Activated T-helper 2 cell treated with anti-CD3 and anti-CD28 coated beads, Interferon-gamma antibody, Interleukin-2, Interleukin-4, amounts not matched to agents 10 μg/mL and 5 μg/mL and 100 μg/mL, durations not matched to agents 14 hours and 24 hours and 36 hours (primary cell): ENCODE data around the gene RGCC. TPM values are rescaled to one million over a fixed set of nuclear protein-coding genes. Genes with fewer than 3 reads are reported as not detected.
"Not testable (repeated sequence)": the region's sequence is repeated elsewhere in the genome, so short reads cannot be mapped to it uniquely, and the experiment has no call there.

Experiments
- DNase-seq: peaks from one replicate; pipeline ENCODE4 v3.0.0; 2021; ENCODE audit warnings: low spot score
- H3K27ac Mint-ChIP-seq: one replicate; pipeline ENCODE4 v1.8.0; 2021; ENCODE audit warnings: mixed read lengths
- H3K27me3 Mint-ChIP-seq: one replicate; pipeline ENCODE4 v1.8.0; 2021; ENCODE audit warnings: low read depth, mixed read lengths
- H3K36me3 Mint-ChIP-seq: one replicate; pipeline ENCODE4 v1.8.0; 2021; ENCODE audit warnings: low read depth, mixed read lengths
- H3K4me1 Mint-ChIP-seq: one replicate; pipeline ENCODE4 v1.8.0; 2021; ENCODE audit warnings: low read depth, mixed read lengths
- H3K4me3 Mint-ChIP-seq: one replicate; pipeline ENCODE4 v1.8.0; 2021; ENCODE audit warnings: low read depth, mild to moderate bottlenecking, moderate library complexity, mixed read lengths
- H3K9me3 Mint-ChIP-seq: one replicate; pipeline ENCODE4 v1.8.0; 2021; ENCODE audit warnings: mixed read lengths
- intact Hi-C: fragments of 100-400 bp; cut with micrococcal nuclease; formaldehyde crosslinking; loops from one replicate; pipeline ENCODE4 v1.15.1; 2023
- total RNA-seq: library from RNA; stranded (reverse); gene quantifications from 2 replicates; pipeline ENCODE4 v1.2.3, GENCODE V29; 2022

Gene RGCC
- total RNA-seq, 1 donor from 2014 or later, result 79.3 TPM

- H3K4me1 Mint-ChIP-seq, H3K4me3 Mint-ChIP-seq, H3K27me3 Mint-ChIP-seq, intact Hi-C loops, H3K27ac Mint-ChIP-seq, H3K9me3 Mint-ChIP-seq, DNase-seq, H3K36me3 Mint-ChIP-seq: not testable (repeated sequence)
These were observed 35.4 kb upstream of the RGCC start for GRCh38 chr13:41421983-41422382.

GRCh38 chr13:41423259-41423658, 34.1 kb upstream of the RGCC start:
- H3K4me3 Mint-ChIP-seq, H3K27ac Mint-ChIP-seq, DNase-seq, H3K27me3 Mint-ChIP-seq, H3K36me3 Mint-ChIP-seq, H3K9me3 Mint-ChIP-seq, H3K4me1 Mint-ChIP-seq, intact Hi-C loops: not testable (repeated sequence)

DNA sequence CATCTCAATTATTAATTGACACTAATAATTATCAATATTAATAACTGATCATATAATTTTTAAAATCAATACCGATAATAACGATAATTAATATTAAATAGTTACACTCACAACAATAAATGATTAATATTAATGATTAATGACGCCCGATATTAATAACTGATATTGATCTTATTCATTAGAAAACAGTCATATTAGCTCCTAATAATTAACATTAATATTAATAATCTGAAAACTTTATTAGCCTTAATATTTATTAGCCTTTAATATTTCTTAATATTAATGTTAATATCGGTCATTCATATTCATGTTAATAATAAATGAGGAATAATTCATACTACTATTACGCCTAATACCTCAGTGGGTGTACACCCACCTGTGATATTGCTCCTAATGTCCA, 32.7 kb upstream of the RGCC start:
- intact Hi-C loops, H3K4me1 Mint-ChIP-seq: not testable (repeated sequence)

DNA sequence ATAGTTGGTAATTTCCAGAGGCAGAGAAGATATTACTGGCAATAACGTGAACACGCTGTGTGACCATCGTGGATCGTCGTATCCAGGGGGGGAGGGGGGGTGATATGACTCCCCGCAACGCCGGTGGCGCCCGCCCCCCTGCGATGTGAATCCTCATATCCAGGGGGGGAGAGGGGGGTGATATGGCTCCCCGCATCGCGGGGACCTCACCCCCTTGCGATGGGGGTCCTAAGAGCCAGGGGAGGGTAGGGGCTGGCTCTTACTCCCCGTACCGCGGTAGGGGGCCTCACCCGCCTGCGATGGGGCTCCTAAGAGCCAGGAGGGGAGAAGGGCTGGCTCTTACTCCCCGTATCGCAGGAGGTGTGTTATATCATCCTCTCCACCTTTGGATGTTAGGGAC, 31.3 kb upstream of the RGCC start:
- Mint-ChIP-seq H3K36me3 (no peaks in the 10 kb centered on the region), H3K27ac (no peak overlapping the region), H3K4me1 (peaks cover 4% of the 10 kb centered on the region), H3K9me3 (no peaks in the 10 kb centered on the region), H3K27me3 (no peaks in the 10 kb centered on the region), H3K4me3 (no peak overlapping the region)
- intact Hi-C loops, result loop anchor here (2.0 kb wide), 2 partner anchors 23 to 27 kb away; no protein-coding TSS in a partner anchor
- DNase-seq, result no peak

More for the DNA sequence above, 32.7 kb upstream of the RGCC start:
- not testable (repeated sequence) for H3K36me3 Mint-ChIP-seq, H3K27ac Mint-ChIP-seq, H3K27me3 Mint-ChIP-seq, H3K4me3 Mint-ChIP-seq, H3K9me3 Mint-ChIP-seq, DNase-seq

DNA sequence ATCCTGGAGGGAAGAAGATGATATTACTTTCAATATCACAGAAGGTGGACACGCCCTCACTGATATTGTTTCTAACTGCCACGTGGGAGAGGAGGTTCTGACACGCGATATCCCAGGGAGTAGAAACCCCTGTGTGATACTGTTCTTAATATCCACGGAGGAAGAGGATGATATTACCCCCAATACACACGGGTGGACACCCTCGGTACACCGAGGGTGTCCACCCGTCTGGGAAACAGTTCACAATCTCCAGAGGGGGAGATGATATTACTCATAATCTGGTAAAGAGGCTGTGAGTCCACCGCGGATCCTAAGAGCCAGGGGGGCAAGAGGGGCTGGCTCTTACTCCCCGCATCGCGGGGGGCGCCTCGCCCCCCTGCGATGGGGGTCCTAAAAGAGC, 29.7 kb upstream of the RGCC start:
- no peak for DNase-seq
- Mint-ChIP-seq H3K36me3 (no peaks in the 10 kb centered on the region), H3K27ac (no peak overlapping the region), H3K4me1 (peaks cover 4% of the 10 kb centered on the region), H3K4me3 (no peak overlapping the region), H3K9me3 (no peaks in the 10 kb centered on the region), H3K27me3 (no peaks in the 10 kb centered on the region)
- intact Hi-C loops, result loop anchor here (2.0 kb wide), 2 partner anchors 25 kb away; no protein-coding TSS in a partner anchor

DNA sequence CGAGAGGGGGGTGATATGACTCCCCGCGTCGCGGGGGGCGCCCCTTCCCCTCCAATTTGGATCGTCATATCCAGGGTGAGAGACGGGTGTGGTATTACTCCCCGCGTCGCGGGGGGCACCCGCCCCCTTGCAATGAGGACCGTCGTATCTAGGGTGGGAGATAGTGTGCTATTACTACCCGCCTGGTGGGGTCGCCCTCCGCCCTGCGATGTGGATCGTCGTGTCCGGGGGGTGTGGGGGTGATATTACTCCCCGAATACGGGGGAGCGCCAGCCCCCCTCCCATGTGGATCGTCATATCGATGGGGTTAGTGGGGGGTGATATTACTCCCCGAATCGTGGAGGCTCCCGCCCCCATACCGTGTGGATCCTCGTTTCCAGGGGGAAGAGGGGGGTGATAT, 29.2 kb upstream of the RGCC start:
- no peak for DNase-seq
- intact Hi-C loops, result no loop called here

GRCh38 chr13:41434030-41434429, 23.3 kb upstream of the RGCC start:
- H3K36me3 Mint-ChIP-seq, H3K27ac Mint-ChIP-seq, H3K4me1 Mint-ChIP-seq, intact Hi-C loops, H3K27me3 Mint-ChIP-seq, H3K4me3 Mint-ChIP-seq, H3K9me3 Mint-ChIP-seq, DNase-seq: not testable (repeated sequence)

More for the DNA sequence above, 29.2 kb upstream of the RGCC start:
- Mint-ChIP-seq H3K36me3 (no peaks in the 10 kb centered on the region), H3K27me3 (no peaks in the 10 kb centered on the region), H3K4me3 (peak overlapping the region; percentile 17), H3K27ac (no peak overlapping the region), H3K9me3 (no peaks in the 10 kb centered on the region), H3K4me1 (peaks cover 4% of the 10 kb centered on the region)

- Mint-ChIP-seq H3K9me3 (no peaks in the 10 kb centered on the region), H3K4me1 (peaks cover 4% of the 10 kb centered on the region), H3K36me3 (no peaks in the 10 kb centered on the region), H3K27me3 (peaks cover 2% of the 10 kb centered on the region), H3K27ac (no peak overlapping the region), H3K4me3 (no peak overlapping the region)
- intact Hi-C loops, result no loop called here
- no peak for DNase-seq
These were observed 22.4 kb upstream of the RGCC start for GRCh38 chr13:41434831-41435520.

DNA sequence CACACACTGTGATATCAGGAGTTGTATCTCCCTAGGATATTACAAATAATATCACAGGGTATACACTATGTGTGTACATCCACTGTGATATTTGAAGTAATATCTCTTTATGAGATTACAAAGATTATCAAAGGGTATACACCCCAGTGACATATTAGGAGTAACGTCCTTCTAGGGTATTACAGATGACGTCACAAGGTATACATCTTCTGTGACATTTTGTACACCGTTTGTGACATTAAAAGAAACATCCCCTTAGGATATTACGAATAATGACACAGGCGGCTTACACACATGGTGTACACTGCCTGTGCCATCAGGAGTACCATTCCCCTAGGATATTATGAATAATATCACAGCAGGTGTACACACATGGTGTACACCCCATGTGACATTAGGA, 13.4 kb upstream of the RGCC start:
- intact Hi-C loops, result no loop called here
- no peak overlapping the region for H3K4me3 Mint-ChIP-seq

DNA sequence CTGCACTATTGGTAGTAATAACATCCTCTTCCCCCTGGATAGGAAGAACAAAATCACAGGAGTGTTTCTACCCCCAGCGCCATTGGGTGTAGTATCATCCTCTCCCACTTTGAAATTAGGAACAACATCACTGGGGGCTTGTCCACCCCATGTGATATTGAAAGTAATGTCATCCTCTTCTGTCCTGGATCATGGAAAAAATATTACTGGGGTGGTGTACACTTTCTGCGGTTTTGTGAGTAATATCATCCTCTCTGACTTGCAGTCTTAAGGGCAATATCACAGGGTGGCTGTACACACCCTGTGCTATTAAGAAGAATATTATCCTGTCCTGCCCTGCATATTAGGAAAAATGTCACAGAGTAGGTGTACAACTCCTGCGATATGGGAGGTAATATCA, 4.9 kb upstream of the RGCC start:
- peaks cover 11% of the 10 kb centered on the region for H3K4me1 Mint-ChIP-seq
- no peaks in the 10 kb centered on the region for H3K9me3 Mint-ChIP-seq
- intact Hi-C loops, result loop anchor here (2.0 to 10.0 kb wide), 4 partner anchors 26 to 1042 kb away; partner anchors contain the start of gene MRPS31
- H3K27ac Mint-ChIP-seq, result no peak overlapping the region
- H3K27me3 Mint-ChIP-seq, result peaks cover 25% of the 10 kb centered on the region
- H3K4me3 Mint-ChIP-seq, result no peak overlapping the region
- H3K36me3 Mint-ChIP-seq, result no peaks in the 10 kb centered on the region
- DNase-seq, result no peak

More for the DNA sequence above, 13.4 kb upstream of the RGCC start:
- no peaks in the 10 kb centered on the region for H3K27me3 Mint-ChIP-seq
- H3K9me3 Mint-ChIP-seq, result no peaks in the 10 kb centered on the region
- no peaks in the 10 kb centered on the region for H3K36me3 Mint-ChIP-seq
- no peak overlapping the region for H3K27ac Mint-ChIP-seq
- peaks cover 4% of the 10 kb centered on the region for H3K4me1 Mint-ChIP-seq
- DNase-seq, result no peak

DNA sequence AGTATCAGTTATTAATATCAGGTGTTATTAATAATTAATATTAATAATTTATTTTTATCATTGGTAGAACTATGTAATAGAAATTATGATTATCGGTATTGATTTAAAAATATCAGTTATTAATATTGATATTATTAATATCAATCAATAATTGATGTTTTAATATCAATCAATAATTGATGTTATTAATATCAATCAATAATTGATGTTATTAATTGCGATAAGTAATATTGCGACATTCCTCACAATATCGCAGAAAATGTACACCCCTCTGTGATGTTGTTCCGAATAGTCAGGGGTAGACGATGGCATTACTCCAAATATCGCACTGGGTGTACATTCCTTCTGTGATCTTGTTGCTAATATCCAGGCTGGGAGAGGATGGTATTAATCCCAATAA, 3.7 kb upstream of the RGCC start:
- H3K9me3 Mint-ChIP-seq, result no peaks in the 10 kb centered on the region
- H3K36me3 Mint-ChIP-seq, result peaks cover 2% of the 10 kb centered on the region
- H3K4me3 Mint-ChIP-seq, result no peak overlapping the region
- H3K27ac Mint-ChIP-seq, result no peak overlapping the region
- intact Hi-C loops, result loop anchor here (2.0 to 10.0 kb wide), 4 partner anchors 27 to 1041 kb away; partner anchors contain the start of gene MRPS31
- H3K27me3 Mint-ChIP-seq, result peaks cover 25% of the 10 kb centered on the region
- peaks cover 11% of the 10 kb centered on the region for H3K4me1 Mint-ChIP-seq
- no peak for DNase-seq

GRCh38 chr13:41454170-41454569, 3.2 kb upstream of the RGCC start:
- H3K27me3 Mint-ChIP-seq, result peaks cover 25% of the 10 kb centered on the region
- no peaks in the 10 kb centered on the region for H3K9me3 Mint-ChIP-seq
- DNase-seq, result no peak
- peaks cover 8% of the 10 kb centered on the region for H3K36me3 Mint-ChIP-seq
- intact Hi-C loops, result loop anchor here (10.0 kb wide), 2 partner anchors 679 to 1041 kb away; partner anchors contain the start of gene MRPS31
- no peak overlapping the region for H3K4me3 Mint-ChIP-seq
- H3K27ac Mint-ChIP-seq, result no peak overlapping the region
- H3K4me1 Mint-ChIP-seq, result peaks cover 15% of the 10 kb centered on the region

GRCh38 chr13:41455725-41456419, 1.5 kb upstream of the RGCC start:
- peak overlapping the region; percentile 34 for H3K27ac Mint-ChIP-seq
- H3K36me3 Mint-ChIP-seq, result peaks cover 25% of the 10 kb centered on the region
- intact Hi-C loops, result loop anchor here (5.0 to 10.0 kb wide), 4 partner anchors 591 to 1039 kb away; partner anchors contain the start of genes AKAP11, DGKH and MRPS31
- peak overlapping the region; percentile 60 for H3K4me3 Mint-ChIP-seq
- H3K9me3 Mint-ChIP-seq, result no peaks in the 10 kb centered on the region
- no peak for DNase-seq
- H3K27me3 Mint-ChIP-seq, result peaks cover 25% of the 10 kb centered on the region
- H3K4me1 Mint-ChIP-seq, result peaks cover 31% of the 10 kb centered on the region
